Cortex of kidney (tissue), 1 donor: ENCODE measurements around the gene MPO.

Experiments
- DNase-seq: peaks from one replicate; lab custom pipeline; 2025; lab: John Stamatoyannopoulos, UW

Gene MPO, protein sequence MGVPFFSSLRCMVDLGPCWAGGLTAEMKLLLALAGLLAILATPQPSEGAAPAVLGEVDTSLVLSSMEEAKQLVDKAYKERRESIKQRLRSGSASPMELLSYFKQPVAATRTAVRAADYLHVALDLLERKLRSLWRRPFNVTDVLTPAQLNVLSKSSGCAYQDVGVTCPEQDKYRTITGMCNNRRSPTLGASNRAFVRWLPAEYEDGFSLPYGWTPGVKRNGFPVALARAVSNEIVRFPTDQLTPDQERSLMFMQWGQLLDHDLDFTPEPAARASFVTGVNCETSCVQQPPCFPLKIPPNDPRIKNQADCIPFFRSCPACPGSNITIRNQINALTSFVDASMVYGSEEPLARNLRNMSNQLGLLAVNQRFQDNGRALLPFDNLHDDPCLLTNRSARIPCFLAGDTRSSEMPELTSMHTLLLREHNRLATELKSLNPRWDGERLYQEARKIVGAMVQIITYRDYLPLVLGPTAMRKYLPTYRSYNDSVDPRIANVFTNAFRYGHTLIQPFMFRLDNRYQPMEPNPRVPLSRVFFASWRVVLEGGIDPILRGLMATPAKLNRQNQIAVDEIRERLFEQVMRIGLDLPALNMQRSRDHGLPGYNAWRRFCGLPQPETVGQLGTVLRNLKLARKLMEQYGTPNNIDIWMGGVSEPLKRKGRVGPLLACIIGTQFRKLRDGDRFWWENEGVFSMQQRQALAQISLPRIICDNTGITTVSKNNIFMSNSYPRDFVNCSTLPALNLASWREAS

GRCh38 chr17:58280480-58281217 lies at the start of gene MPO:
TSS of gene MPO (minus strand) at chr17:58280935. CDS start at chr17:58280758, 177 bp downstream.
- no peak for DNase-seq

- no peak for DNase-seq
Measured at GRCh38 chr17:58329810-58330537, 49.2 kb upstream of the MPO start.

GRCh38 chr17:58329035-58329809 lies 48.5 kb upstream of the MPO start:
- DNase-seq: no peak

DNA sequence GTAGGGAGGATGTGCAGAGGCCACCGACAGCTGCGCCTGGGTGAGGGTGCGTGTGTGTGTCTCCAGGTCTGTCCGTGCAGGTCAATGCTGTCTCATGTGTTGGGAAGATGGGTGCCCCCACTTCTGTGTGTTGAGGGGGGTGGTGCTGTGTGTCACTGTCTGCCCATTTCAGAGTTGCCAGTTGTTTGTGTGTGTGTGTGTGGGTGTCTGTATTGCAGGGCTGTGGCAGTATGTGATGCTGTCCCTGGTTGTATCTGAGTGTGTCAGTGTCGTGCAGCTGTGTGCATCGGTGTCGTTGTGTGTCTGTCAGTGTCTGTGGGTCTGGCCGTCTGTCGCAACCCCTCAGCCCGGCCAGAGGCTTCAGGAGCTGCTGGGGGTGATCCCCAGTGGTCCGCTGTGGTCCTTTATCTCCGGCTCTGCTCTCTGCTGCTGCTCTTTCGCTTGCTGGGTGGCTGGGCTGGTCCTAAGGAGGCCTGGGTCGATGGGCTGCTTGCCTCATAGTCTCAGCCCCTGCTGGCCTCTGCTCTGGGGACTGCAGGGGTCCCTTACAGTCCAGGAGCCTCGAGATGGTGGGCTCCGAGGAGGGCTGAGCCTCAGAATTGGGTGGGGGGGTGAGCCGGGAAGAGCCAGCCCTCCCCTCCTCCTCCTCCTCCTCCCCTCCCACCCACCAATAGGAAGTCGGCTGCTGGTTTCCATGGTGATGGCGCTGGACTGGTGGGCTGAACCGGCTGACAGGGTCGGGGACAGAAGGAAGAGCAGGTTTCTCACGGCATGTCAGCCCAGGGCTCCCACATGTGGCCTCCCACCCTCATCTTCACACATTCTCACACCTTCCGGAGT lies 47.7 kb upstream of the MPO start, which contains the start of gene TSPOAP1:
Gene TSPOAP1, minus strand, starts transcription at position 601 of the 840 bp plus-strand sequence. CDS start 875 bp downstream, outside the sequence.
- DNase-seq: no peak

- no peak for DNase-seq
Measured at GRCh38 chr17:58327363-58328194, 46.8 kb upstream of the MPO start.

DNA sequence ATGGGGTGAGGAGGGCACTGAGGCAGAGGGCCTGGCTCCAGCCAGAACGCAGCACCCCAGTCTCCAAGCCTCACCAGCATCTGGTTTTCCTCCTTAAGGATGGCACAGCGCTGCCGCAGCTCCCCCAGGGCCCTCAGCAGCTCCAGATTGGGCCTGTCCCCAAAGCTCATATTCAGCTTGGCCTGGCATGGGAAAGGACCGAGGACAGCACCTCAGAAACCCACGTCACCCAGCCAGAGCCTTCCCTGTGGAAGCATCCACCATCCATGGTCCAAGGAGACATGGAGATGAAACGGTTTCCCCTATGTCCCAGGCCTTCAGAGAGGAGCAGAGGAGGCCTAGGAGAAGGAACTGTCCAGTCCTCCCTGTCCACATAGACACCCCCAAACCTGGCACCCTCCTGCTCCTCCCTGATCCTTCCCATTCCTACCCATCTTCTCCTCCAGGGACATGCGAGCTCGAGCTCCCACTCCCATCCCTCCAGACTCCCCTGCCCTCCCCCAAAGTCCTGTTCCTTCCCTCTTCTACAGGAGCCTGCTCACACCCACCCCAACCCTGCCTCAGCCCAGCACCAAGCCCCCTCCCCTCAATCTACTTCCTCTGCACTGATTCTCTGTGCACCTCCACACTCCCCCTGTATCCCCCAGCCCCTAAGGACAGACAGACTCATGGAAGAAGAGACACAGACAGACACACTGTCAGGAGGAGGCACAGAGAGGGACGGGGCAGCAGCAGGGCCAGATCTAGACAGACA lies 46.1 kb upstream of the MPO start:
- DNase-seq: no peak

DNA sequence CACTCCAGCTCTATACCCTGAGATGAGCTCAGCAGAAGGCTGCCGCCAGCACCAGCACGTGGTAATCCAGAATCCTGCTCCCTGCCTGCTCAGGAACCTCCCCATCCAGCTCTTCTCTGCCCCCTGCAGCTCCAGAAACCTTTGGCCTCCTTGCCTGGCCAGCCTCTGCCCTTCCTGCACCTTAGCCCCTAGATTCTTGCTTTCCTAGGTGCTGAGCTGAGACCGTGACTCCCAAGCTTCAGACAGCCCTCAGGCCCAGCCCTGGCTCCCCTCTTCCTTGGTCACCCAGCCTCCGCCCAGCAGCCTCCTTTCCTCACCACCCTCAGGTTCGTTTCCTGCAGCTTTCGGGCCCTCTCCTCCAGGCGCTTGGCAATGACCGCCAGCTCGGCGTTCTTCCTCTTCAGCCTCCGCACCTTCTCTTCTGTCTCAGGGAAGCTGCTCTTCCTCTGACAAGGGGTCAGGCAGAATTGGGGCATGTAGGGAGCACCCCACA lies 45.3 kb upstream of the MPO start:
- no peak for DNase-seq

DNA sequence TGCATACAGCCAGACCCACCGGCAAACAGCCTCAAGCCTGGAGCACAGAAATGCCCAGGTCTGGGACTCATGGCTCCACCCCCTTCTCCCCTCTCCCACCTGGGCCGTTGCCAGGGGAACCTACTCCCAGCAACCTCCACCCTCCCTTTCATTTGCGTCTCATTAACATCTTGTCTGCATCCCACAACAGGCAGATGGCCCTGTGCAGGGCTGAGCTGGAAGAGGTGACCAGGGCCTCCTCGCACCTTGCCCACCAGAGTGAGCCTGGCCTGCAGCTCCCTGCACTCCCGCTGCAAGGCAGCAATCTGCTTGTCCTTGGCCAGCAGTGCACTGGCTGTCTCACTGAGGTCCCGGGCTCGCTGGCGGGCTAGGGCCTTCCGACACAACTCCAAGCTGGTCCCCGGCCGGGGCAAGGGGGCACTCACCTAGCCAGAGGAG lies 44.6 kb upstream of the MPO start:
- no peak for DNase-seq

DNA sequence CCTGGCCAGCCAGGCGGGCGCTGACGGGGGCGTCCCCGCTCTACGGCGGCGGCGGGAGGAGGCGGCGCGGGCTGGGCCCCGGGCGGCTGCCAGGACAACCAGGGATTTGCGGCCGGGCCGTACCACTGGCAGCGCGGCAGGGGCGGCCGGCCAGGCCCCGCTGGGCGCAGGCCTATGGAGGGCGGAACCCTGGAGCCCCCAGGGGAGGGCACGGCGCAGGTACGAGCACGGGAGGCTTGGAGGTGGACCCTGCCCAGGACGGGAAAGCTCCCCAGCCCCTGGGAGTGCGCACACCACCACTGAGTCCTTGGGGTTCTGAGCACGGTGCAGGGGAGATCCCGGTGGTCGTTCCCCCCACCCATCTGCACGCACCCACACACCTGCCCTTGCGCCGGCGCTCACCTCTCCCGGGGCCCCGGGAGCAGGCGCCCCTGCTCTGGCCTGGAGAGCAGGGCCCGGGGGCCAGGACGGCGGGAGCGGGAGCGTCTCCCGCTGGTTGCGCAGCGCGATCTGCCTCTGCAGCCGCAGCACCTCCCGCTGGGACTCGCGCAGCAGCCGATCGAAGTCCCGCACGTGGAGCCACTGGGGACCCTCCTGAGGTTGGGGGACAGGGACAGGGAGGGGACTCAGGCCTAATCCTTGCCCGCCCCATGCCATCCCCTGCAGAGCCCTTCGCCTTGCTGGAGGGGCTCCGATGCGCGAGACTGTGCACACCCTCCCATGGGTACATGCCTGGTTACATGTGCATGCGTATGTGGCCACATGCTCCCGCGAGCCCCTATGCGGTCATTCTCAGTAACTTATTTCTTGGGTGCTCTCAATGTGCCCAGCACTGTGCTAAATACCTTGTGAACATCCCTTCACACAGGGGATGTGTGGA lies 43.9 kb upstream of the MPO start:
- no peak for DNase-seq

DNA sequence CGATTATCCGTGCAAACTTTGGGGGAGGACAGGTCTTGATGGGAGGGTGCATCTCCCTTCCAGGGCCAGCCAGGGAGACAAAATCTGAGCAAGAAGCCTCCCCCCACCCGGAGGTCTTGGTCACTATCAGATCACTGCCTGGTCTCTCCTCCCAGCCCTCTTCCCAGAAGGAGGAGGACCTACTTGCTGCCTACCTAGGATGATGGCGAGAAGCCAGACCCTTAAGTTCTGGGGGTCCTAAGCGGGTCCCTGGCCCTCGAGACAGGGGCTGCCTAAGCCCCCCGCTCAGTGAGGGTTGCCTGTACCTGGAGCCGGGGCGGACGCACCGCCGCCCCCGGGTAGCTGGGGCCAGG lies 43.3 kb upstream of the MPO start:
- DNase-seq: no peak

- no peak for DNase-seq
Measured at GRCh38 chr17:58323366-58324055, 42.8 kb upstream of the MPO start.

GRCh38 chr17:58322581-58323185 lies 41.9 kb upstream of the MPO start:
- no peak for DNase-seq

GRCh38 chr17:58321571-58322525 lies 41.1 kb upstream of the MPO start:
- no peak for DNase-seq

DNA sequence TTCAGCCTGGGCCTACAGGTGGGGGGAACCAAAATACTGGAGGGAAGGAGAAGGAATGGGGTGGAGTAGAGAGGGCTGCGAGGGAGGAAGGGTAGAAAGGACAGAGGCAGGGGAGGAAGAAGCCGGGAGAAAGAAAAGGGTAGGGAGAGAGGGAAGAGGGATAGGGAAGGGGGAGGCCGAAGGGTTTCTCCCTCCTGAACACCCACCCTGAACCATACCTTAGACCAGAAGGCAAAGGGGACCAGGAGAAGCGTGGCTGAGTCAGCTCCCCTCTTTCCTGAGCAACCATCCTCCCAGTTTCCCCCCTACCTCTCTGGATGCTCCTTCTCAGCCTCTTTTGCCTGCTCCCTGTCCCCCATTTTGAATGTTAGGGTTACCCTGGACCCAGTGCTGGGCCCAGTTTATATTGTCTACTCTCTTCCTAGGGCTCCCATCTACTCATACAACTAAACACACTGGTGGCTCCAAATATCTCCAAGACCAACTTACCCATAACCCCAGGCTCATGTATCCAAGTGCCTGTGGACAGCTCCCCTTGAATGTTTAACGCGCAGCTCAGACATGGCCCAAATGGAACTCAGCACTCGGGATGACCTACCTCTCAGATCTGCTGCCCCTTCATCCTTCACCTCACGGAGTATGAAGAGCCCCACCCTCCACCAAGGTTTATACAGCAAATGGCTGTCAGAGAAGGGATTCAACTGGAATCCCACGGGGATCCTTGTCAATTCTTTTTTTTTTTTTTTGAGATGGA lies 40.0 kb upstream of the MPO start:
- DNase-seq: no peak
